ENCODE measurements around the gene SFMBT1. TPM values are rescaled to one million over a fixed set of nuclear protein-coding genes. Genes with fewer than 3 reads are reported as not detected.

Gene SFMBT1
- total and polyA plus RNA-seq, 9 of the 15 experiments (the other 6 are each of a cell fraction or from before 2014, with no cell fraction given): 0.76 to 6.6 (median 3.6) TPM

GRCh38 chr3:52892290-52892624, 153.6 kb downstream of the SFMBT1 start:
- H4K20me1 ChIP-seq (replicated peaks; ENCODE audit: control insufficient read depth, insufficient read depth, low read length): no peaks in the 10 kb centered on the region
- H3K36me3 ChIP-seq (ENCODE audit: control insufficient read depth, insufficient read depth, low read length): no peaks in the 10 kb centered on the region
- no peak for TF ChIP-seq RFX1 (IDR thresholded peaks at IDR 0.05)
- no peak for TF ChIP-seq ZNF253 (CRISPR knock-in tag; conservative IDR thresholded peaks at IDR 0.05)
- TF ChIP-seq PTTG1 (tag; IDR thresholded peaks at IDR 0.05; ENCODE audit: low read depth): no peak
- no peak for TF ChIP-seq MCM2 (IDR thresholded peaks at IDR 0.05; ENCODE audit: low read depth)
- TF ChIP-seq ZNF764 (CRISPR knock-in tag; IDR thresholded peaks at IDR 0.05; ENCODE audit: low read depth): no peak
- no peak for TF ChIP-seq NFRKB (IDR thresholded peaks at IDR 0.05; ENCODE audit: low read depth)
- no peak for TF ChIP-seq TCF7 (IDR thresholded peaks at IDR 0.05; ENCODE audit: borderline replicate concordance)
- no peak for TF ChIP-seq NR3C1 (CRISPR knock-in tag; IDR thresholded peaks at IDR 0.05)
- no peak for TF ChIP-seq PHF20 (IDR thresholded peaks at IDR 0.05; ENCODE audit: partially characterized antibody)
- no peak for TF ChIP-seq BRCA1 (IDR thresholded peaks at IDR 0.05)
- no peak for TF ChIP-seq BRCA1 (CRISPR knock-in tag; IDR thresholded peaks at IDR 0.05)
- TF ChIP-seq TCFL5 (CRISPR knock-in tag; conservative IDR thresholded peaks at IDR 0.05): no peak
- TF ChIP-seq HIVEP1 (CRISPR knock-in tag; IDR thresholded peaks at IDR 0.05): no peak
- no peak for TF ChIP-seq KDM4B (IDR thresholded peaks at IDR 0.05; ENCODE audit: borderline replicate concordance in 2 of 2, low read depth in 1 of 2)
- no peak for TF ChIP-seq STAG1 (CRISPR knock-in tag; IDR thresholded peaks at IDR 0.05; ENCODE audit: borderline replicate concordance)
- TF ChIP-seq ZBTB5 (IDR thresholded peaks at IDR 0.05): no peak
- TF ChIP-seq ZNF124 (CRISPR knock-in tag; IDR thresholded peaks at IDR 0.05): no peak
- no peak for TF ChIP-seq BACH1 (tag; IDR thresholded peaks at IDR 0.05)
- H3K9ac ChIP-seq (ENCODE audit: insufficient read depth in 1 of 2, low read depth in 2 of 2, low read length in 2 of 2): no peak overlapping the region
- no peaks in the 10 kb centered on the region for H3K9me3 ChIP-seq (replicated peaks; ENCODE audit: control insufficient read depth, insufficient read depth, low read depth, low read length)
- no peaks in the 10 kb centered on the region for H3K9me1 ChIP-seq (ENCODE audit: control insufficient read depth, insufficient read depth, low read length)
- H3K27ac ChIP-seq (ENCODE audit: extremely low read depth, low read depth, low read length): no peak overlapping the region
- ChIA-PET POLR2A (interaction anchor here (1.3 kb wide), 1 partner anchor 10 kb away, joined by 4 read pairs; no protein-coding TSS in a partner anchor), CTCF (ENCODE audit: low intra/inter-chr PET ratio) (no interaction called here)
- no peak overlapping the region for H3K4me2 ChIP-seq (ENCODE audit: insufficient read depth, low read length)
- WGBS (ENCODE audit: insufficient coverage, low coverage, missing lambda C conversion rate): 58% methylated on average over 3 of the region's 5 CpGs
- intact Hi-C loops (cut with micrococcal nuclease) (no loop called here), in situ Hi-C loops (cut with MboI) (no loop called here)
- no peaks in the 10 kb centered on the region for H3K27me3 ChIP-seq (ENCODE audit: control insufficient read depth in 2 of 2, insufficient read depth in 2 of 2, low read length in 2 of 2)
- H2AFZ ChIP-seq (ENCODE audit: low read depth, low read length): no peak overlapping the region
- no peak overlapping the region for H3K4me3 ChIP-seq
- DNase-seq (ENCODE audit: extremely low read depth in 1 of 4, low spot score in 3 of 4) (no peak), ATAC-seq (no peak), FAIRE-seq (no peak)
- no peaks in the 10 kb centered on the region for H3K79me2 ChIP-seq (ENCODE audit: control insufficient read depth, insufficient read depth, low read length)
- no TSS peak for BruUV-seq (replicated peaks)
- peaks cover 7 to 9% of the 10 kb centered on the region in 2 experiments; a peak in 4 of 5 replicates for H3K4me1 ChIP-seq (replicated peaks in 1 of 2; ENCODE audit: control insufficient read depth in 2 of 2, insufficient read depth in 2 of 2, low read length in 2 of 2)

Measured in K562 (cell line).